ENCODE measurements around the gene HMGCL. TPM values are rescaled to one million over a fixed set of nuclear protein-coding genes. Genes with fewer than 3 reads are reported as not detected.
"Not testable (repeated sequence)": the region's sequence is repeated elsewhere in the genome, so short reads cannot be mapped to it uniquely, and the experiment has no call there.

The HMGCL gene
- total RNA-seq, 3 donors from 2014 or later = 45.2 to 83.4 (median 62.6) TPM

GRCh38 chr1:23867542-23867894, 42.3 kb upstream of the HMGCL start:
- H3K4me1 ChIP-seq (ENCODE audit: low read depth) = peaks cover 17% of the 10 kb centered on the region
- TF ChIP-seq CTCF (IDR thresholded peaks at IDR 0.05) = no peak
- intact Hi-C loops (cut with DNase I, micrococcal nuclease) = loop anchor here (5.0 to 10.0 kb wide), 2 partner anchors 53 to 55 kb away; no protein-coding TSS in a partner anchor
- H3K9me3 ChIP-seq = no peaks in the 10 kb centered on the region
- no peaks in the 10 kb centered on the region for H3K36me3 ChIP-seq (ENCODE audit: low read depth)
- ATAC-seq = peak; percentile 43
- H3K4me3 ChIP-seq = peak overlapping the region; percentile 85
- DNase-seq = peak in 1 of 3 donors; percentile 13

GRCh38 chr1:23865543-23865930, 40.3 kb upstream of the HMGCL start:
- H3K9me3 ChIP-seq = no peaks in the 10 kb centered on the region
- DNase-seq = peak in 1 of 3 donors; percentile 64
- intact Hi-C loops (cut with DNase I, micrococcal nuclease) = loop anchor here (5.0 to 10.0 kb wide), 2 partner anchors 51 to 53 kb away; no protein-coding TSS in a partner anchor
- ATAC-seq = no peak
- no peak overlapping the region for H3K4me3 ChIP-seq
- H3K36me3 ChIP-seq (ENCODE audit: low read depth) = no peaks in the 10 kb centered on the region
- H3K4me1 ChIP-seq (ENCODE audit: low read depth) = peaks cover 17% of the 10 kb centered on the region
- TF ChIP-seq CTCF (IDR thresholded peaks at IDR 0.05) = no peak

- no peaks in the 10 kb centered on the region for H3K36me3 ChIP-seq (ENCODE audit: low read depth)
- intact Hi-C loops (cut with DNase I, micrococcal nuclease) = loop anchor here (5.0 to 10.0 kb wide), 2 partner anchors 50 to 53 kb away; no protein-coding TSS in a partner anchor
Measured at GRCh38 chr1:23864801-23865542, 39.7 kb upstream of the HMGCL start.

GRCh38 chr1:23862640-23863039, 37.4 kb upstream of the HMGCL start:
- Histone ChIP-seq H3K36me3 (ENCODE audit: low read depth) (no peaks in the 10 kb centered on the region), H3K4me1 (ENCODE audit: low read depth) (peaks cover 17% of the 10 kb centered on the region), H3K9me3 (no peaks in the 10 kb centered on the region), H3K4me3 (no peak overlapping the region)
- ATAC-seq (no peak), DNase-seq (no peak)
- intact Hi-C loops (cut with DNase I, micrococcal nuclease) = loop anchor here in 1 of 2 donors (10.0 kb wide), 1 partner anchor 48 kb away; no protein-coding TSS in a partner anchor
- TF ChIP-seq CTCF (IDR thresholded peaks at IDR 0.05) = no peak

More at GRCh38 chr1:23864801-23865542, 39.7 kb upstream of the HMGCL start:
- ATAC-seq (no peak), DNase-seq (no peak)
- TF ChIP-seq CTCF (IDR thresholded peaks at IDR 0.05) = no peak
- H3K4me1 ChIP-seq (ENCODE audit: low read depth) = peaks cover 17% of the 10 kb centered on the region
- H3K4me3 ChIP-seq = no peak overlapping the region
- no peaks in the 10 kb centered on the region for H3K9me3 ChIP-seq

GRCh38 chr1:23854568-23854967, 29.3 kb upstream of the HMGCL start:
- H3K36me3 ChIP-seq (ENCODE audit: low read depth) = no peaks in the 10 kb centered on the region
- DNase-seq (no peak), ATAC-seq (no peak)
- H3K4me3 ChIP-seq = no peak overlapping the region
- H3K9me3 ChIP-seq = no peaks in the 10 kb centered on the region
- no peaks in the 10 kb centered on the region for H3K4me1 ChIP-seq (ENCODE audit: low read depth)
- intact Hi-C loops (cut with DNase I, micrococcal nuclease) = no loop called here
- TF ChIP-seq CTCF (IDR thresholded peaks at IDR 0.05) = no peak

- H3K36me3 ChIP-seq (ENCODE audit: low read depth); ATAC-seq; DNase-seq; H3K4me3 ChIP-seq; intact Hi-C loops (cut with DNase I, micrococcal nuclease); H3K9me3 ChIP-seq; H3K4me1 ChIP-seq (ENCODE audit: low read depth): not testable (repeated sequence)
Measured at GRCh38 chr1:23853124-23853523, 27.9 kb upstream of the HMGCL start.

GRCh38 chr1:23851406-23851805, 26.2 kb upstream of the HMGCL start:
- DNase-seq; intact Hi-C loops (cut with DNase I, micrococcal nuclease): not testable (repeated sequence)

More at GRCh38 chr1:23851406-23851805, 26.2 kb upstream of the HMGCL start:
- H3K4me1 ChIP-seq (ENCODE audit: low read depth); H3K4me3 ChIP-seq; ATAC-seq; H3K36me3 ChIP-seq (ENCODE audit: low read depth); H3K9me3 ChIP-seq: not testable (repeated sequence)
